T-helper 9 cell (primary cell): ENCODE data around the gene TRABD2B.

Experiments
- DNase-seq: peaks from one replicate; pipeline ENCODE4 v3.0.0-alpha.2; 2020

Gene TRABD2B

GRCh38 chr1:48021792-48022191 is 24.6 kb upstream of the TRABD2B start:
- no peak for DNase-seq

DNA sequence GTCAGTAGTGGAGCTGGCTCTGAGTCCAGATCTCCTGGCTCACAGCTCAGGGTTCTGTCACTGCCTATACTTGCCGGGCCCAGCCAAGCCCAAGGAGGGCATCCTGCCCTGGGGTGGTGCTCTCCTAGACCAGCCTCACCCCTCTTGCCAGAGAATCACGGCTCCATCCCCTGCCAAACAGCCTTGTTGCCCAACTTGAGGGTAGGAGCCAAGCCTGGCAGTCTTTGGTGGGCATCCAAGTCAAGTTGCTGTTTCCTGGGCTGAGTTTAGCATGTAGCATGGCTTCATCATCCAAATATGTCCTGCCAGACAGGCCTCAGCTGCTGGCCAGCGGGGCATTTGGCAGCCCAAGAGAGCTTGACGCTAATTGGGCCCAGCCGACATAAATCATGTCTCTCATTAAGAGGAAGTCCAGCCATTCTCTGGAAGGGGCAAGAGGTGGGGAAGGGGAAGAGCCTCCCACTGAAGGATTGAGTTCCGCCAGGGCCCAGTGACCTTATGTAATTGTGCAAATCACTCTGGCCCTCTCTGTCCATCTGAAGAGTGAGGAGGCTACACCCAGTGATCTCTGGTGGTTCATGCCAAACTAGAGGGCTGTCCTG is 22.6 kb upstream of the TRABD2B start:
- DNase-seq: no peak

DNA sequence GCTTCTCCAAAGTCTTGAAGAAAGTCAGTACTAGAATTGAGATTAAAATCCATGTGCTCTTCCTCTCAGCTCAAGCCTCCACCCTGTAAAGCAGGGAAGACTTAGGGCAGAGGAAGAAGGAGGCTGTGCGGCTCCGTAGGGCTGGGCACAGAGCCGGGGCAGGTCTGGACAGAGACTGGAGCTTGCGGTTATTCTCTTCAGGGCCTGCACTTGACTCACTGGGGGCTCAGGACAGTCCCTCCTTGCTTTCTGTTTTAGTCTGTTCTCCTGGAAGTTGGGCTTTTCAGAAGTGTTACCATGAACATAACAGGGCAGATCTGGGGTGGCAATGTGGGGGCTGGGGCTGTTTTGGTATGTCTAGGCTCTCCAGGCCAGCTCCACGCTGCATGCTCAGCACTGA is 21.6 kb upstream of the TRABD2B start:
- DNase-seq: no peak

DNA sequence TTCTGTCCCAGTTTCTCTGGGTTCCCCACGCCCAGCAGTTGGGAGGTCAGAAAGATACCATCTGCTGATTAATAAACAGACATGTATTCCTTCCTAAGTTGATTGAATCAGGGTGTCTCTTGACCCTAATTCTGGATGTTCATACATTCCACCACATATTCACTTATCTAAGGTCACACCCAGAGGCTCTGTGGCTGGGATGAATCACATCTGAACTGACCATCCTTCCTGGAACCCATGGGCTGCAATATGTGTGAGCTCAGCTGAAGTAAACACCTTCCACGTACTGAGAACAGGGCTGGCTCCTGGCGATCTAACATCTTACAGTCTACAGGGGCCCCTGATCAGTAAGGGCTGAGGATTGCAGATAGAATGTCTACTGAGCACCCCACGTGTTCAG is 20.5 kb upstream of the TRABD2B start:
- no peak for DNase-seq

- DNase-seq: no peak
Measured at GRCh38 chr1:48016515-48016914, 19.3 kb upstream of the TRABD2B start.

DNA sequence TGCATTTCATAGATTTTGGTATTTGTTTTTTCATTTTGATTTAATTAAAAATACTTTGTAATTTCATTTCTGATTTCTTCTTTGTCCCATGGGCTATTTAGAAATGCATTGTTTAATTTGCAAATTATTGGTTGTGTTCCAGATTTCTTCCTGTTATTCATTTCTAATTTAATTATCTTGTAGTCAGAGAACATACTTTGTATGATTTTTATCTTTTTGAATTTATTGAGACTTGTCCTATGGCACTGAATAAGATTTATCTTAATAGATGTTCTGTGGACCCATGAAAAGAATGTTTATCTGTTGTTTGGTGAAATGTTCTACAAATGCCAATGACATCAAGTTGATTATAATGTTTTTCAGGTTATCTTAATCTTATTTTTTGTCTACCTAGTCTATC is 16.1 kb upstream of the TRABD2B start:
- no peak for DNase-seq

- DNase-seq: no peak
Measured at GRCh38 chr1:48007047-48007446, 9.9 kb upstream of the TRABD2B start.

DNA sequence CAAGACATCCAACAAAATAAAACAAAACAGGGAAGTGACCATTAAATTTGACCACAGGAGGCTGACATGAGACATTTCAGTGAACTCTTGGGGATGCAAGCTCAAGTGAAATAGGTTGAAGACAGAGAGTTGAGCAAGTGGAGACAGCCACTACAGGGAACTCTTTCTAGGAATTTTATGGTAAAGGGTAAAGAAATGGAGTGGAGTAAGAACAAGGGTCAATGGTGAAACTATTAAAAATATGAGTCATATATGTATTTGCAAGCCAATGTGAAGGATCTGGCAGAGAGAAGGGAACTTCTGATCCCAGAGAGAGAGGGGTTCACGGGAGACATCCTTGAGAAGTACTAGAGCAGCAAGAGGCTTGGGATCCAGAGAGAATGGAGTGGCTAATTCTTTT is 9.1 kb upstream of the TRABD2B start:
- DNase-seq: no peak

GRCh38 chr1:48005253-48006117 is 8.3 kb upstream of the TRABD2B start:
- no peak for DNase-seq

GRCh38 chr1:48003741-48004531 is 6.8 kb upstream of the TRABD2B start:
- DNase-seq: no peak

DNA sequence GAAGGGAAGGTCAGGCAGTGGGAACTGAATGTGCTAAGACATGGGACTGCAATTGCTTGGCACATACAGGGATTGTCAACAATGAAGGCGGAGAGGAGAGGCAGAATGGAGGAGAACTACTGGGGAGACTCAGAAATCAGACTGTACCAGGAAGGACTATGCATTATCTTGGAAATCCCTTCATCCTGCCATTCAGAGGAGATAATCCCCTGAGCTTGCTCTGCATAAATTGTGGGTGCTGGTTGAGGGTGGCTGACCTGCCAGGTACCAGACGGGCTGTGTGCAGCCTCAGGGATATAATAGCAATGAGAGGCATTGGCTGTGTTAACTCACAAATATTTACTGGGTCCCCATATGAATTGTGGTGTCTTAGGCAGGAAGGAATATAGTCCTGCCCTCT is 5.0 kb upstream of the TRABD2B start:
- DNase-seq: no peak

DNA sequence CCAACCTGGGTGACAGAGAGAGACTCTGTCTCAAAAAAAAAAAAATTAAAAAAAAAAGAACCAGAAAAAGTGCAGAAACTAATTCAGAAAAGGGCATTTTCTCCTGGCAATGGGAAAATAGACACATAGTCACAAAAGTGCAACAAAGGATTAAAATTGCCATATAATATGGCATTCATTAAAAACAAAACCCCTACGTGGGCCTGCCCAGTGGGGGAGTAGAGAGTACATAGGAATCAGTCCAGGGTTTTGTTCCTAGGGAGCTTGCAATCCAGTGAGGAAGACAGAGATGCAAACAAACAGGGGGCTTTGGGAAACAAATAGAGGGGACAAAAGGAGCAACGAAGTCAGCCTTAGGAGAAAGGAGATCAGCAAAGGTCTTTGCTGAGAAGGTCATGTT is 4.5 kb upstream of the TRABD2B start:
- no peak for DNase-seq

DNA sequence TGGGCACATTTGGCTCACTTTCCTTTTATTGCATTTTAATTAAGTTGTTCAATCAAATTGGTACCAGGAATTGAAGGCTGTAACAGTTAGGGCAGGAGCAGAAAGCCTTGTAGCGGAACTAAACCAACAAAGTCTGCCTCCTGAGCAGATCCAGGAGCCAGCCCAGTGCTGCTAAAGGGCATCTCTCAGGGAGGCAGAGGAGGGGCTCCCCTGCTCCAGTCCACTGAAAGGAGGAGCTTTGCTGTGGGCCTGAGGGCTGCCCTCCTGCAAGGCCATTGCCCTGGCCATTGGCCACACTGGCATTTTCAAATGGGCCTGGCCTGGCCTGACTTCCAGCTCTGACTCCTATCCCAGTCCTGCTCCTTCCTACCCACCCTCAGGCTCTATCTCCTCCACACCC is 3.7 kb upstream of the TRABD2B start:
- no peak for DNase-seq

DNA sequence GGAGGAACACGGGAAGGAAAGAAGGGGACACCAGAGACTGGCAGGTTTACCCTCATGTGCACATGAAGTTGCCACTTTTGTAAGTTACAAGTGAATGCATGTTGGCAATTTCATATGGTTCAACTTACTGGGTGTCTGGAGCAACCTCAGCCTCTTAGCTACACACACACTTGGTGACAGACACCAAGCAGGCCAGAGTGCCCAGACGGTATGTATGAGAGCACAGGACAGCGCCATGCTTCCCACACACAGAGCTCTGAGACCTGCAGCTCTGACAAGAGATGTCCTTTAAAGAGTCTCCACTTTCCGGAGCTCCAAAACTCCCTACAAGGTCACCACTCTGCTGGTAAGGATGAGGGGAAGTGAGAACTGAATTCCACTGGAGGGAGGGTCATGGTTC is 1.9 kb upstream of the TRABD2B start:
- no peak for DNase-seq

GRCh38 chr1:47998396-47998990 is 1.3 kb upstream of the TRABD2B start:
- DNase-seq: no peak

- DNase-seq: no peak
Measured at GRCh38 chr1:47996406-47997226, 569 bp downstream of the TRABD2B start.

DNA sequence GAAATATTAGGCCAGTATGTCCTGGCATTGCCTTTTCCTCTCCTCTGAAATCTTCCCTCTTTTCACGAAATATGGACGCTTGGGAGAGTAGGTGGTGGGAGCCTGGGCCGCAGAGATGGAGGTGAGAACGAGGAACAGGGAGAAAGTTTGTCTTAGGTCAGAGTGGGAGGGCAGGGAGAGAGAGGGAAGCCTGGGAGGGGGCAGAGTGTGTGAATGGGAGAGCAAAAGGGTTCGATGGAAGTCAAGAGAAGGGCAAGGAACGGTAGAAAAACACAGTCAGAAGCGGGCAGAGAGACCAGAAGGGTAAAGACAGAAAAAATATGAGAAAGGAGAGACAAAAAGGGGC is 1.2 kb downstream of the TRABD2B start:
- no peak for DNase-seq

- no peak for DNase-seq
Measured at GRCh38 chr1:47995306-47996050, 1.7 kb downstream of the TRABD2B start.

DNA sequence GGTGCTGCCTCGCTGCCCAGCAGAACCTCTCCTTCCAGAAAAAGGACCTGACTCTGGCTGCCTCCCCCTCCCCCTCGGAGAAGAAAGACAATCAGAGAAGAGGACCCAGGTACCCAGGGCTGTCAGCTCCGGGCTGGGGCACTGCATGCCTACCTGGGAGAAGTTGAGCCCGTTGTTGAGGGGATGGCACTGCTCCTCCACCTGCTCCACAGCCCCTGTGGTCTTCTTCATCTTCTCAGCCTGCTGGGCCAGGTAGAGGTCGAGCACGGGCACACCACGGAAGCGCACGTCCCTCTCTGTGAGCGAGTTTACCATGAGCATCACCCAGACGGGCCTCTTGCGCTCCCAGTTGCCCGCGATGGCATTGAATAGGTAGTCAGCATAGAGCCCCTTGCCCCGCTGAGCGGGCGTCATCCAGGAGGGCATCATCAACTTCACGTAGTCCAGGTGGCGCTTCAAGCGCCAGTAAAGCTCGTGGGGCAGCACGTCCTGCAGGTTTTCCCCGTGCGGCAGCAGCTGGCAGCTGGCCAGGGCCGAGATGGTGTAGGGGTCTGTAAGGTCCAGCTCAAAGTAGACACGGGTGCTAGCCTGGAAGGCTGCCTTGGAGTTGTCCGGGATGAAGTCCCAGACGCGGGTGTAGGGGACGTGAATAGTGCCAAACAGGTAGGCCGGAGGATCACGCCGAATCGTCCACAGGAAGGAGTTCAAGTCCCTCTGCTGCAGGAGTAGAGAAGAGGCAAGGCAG is 3.1 kb downstream of the TRABD2B start:
- DNase-seq: no peak

DNA sequence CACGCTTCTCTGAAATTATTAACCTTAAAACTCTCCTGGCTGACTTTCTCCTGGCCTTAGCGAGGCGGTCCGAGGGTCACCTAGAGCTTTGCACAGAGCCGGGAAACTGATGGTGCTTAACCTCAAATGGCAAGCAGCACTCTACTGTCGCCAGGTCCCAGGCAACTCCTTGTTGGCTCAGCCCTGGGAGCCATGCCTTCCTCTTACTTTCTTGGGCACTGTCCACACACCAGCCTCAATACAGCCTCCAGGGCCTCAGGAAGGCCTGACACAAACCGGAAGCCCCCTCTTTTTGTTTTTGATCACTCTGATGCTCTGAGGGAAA is 3.8 kb downstream of the TRABD2B start:
- no peak for DNase-seq

- DNase-seq: no peak
Measured at GRCh38 chr1:47992720-47993415, 4.3 kb downstream of the TRABD2B start.
